ENCODE data around the gene COL24A1.
A peak's percentile ranks its signal among the peaks of the same experiment; 100 is the strongest.
"Not testable (repeated sequence)": the region's sequence is repeated elsewhere in the genome, so short reads cannot be mapped to it uniquely, and the experiment has no call there.

COL24A1 gene

DNA sequence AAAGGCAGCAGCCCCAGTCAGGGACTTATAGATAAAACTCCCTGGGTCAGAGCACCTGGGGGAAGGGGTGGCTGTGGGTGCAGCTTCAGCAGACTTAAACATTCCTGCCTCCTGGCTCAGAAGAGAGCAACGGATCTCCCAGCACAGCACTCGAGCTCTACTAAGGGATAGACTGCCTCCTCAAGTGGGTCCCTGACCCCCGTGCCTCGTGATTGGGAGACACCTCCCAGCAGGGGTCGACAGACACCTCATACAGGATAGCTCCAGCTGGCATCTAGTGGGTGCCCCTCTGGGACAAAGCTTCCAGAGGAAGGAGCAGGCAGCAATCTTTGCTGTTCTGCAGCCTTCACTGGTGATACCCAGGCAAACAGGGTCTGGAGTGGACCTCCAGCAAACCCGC, 84.1 kb downstream of the COL24A1 start:
- not testable (repeated sequence) for H3K4me1 ChIP-seq (ENCODE audit: insufficient read depth, low read length); H3K9ac ChIP-seq (ENCODE audit: low read depth, low read length); H3K27ac ChIP-seq (ENCODE audit: low read depth, low read length); H3K4me3 ChIP-seq (ENCODE audit: low read length); H3K27me3 ChIP-seq (ENCODE audit: insufficient read depth, low read length); H3K36me3 ChIP-seq (ENCODE audit: insufficient read depth, low read length); H3K9me3 ChIP-seq (ENCODE audit: insufficient read depth, low read depth, low read length)
- 94% methylated on average over 6 of the region's 6 CpGs for WGBS

- not testable (repeated sequence) for H3K27me3 ChIP-seq (ENCODE audit: insufficient read depth, low read length); H3K27ac ChIP-seq (ENCODE audit: low read depth, low read length); H3K4me3 ChIP-seq (ENCODE audit: low read length); H3K36me3 ChIP-seq (ENCODE audit: insufficient read depth, low read length); H3K4me1 ChIP-seq (ENCODE audit: insufficient read depth, low read length); H3K9ac ChIP-seq (ENCODE audit: low read depth, low read length); H3K9me3 ChIP-seq (ENCODE audit: insufficient read depth, low read depth, low read length)
- 92% methylated on average over 6 of the region's 6 CpGs for WGBS
Observed at GRCh38 chr1:86071870-86072269, 84.7 kb downstream of the COL24A1 start.

- Histone ChIP-seq H3K9me3 (ENCODE audit: insufficient read depth, low read depth, low read length) (no peaks in the 10 kb centered on the region), H3K4me3 (ENCODE audit: low read length) (no peak overlapping the region), H3K27ac (ENCODE audit: low read depth, low read length) (no peak overlapping the region), H3K36me3 (ENCODE audit: insufficient read depth, low read length) (no peaks in the 10 kb centered on the region), H3K27me3 (ENCODE audit: insufficient read depth, low read length) (no peaks in the 10 kb centered on the region), H3K4me1 (ENCODE audit: insufficient read depth, low read length) (peaks cover 13% of the 10 kb centered on the region), H3K9ac (ENCODE audit: low read depth, low read length) (no peak overlapping the region)
- 90% methylated on average over 2 of the region's 2 CpGs for whole genome bisulfite sequencing
Observed at GRCh38 chr1:86069757-86070145, 86.8 kb downstream of the COL24A1 start.

DNA sequence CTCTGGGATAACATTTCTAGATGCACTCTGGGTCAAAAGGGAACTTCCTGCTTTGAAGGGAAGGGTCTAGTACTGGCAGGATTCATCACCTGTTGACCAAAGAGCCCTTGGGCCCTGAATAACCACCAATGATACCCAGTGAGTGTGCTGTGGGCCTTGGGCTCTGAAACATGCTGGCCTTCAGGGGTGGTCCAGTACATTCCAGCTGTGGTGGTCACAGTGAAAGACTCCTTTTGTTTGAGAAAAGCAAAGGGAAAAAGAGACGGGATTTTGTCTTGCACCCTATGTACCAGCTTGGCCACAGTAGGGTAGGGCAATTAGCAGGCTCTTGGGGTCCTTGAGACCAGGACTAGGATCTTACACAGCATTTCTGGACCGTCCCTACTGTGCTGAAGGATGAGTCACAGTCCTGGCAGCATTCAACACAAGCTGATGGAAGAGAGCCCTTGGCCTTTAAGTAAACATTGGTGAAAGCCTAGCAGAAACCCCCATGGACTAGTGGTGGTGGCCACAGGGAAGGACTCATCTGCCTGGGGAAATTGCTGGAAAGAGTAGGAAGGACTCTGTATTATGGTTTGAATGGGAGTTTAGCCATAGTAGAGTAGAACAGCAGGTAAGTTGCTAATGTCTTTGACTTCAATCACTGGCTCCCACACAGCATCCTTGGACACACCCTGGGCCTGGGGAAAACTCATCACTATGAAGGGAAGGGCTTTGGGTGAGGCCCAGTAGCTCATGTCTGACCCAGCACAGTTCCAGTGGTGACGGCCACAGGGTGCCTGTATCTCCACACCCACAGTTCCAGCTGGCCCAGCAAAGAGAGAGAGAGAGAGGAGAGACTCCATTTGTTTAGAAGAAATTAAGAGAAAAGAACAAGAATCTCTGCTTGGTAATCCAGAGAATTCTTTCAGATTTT, 87.5 kb downstream of the COL24A1 start:
- H3K4me3 ChIP-seq (ENCODE audit: low read length): no peak overlapping the region
- H3K36me3 ChIP-seq (ENCODE audit: insufficient read depth, low read length): no peaks in the 10 kb centered on the region
- WGBS: 91% methylated on average over 3 of the region's 3 CpGs
- no peak overlapping the region for H3K9ac ChIP-seq (ENCODE audit: low read depth, low read length)
- peaks cover 14% of the 10 kb centered on the region for H3K4me1 ChIP-seq (ENCODE audit: insufficient read depth, low read length)
- no peaks in the 10 kb centered on the region for H3K9me3 ChIP-seq (ENCODE audit: insufficient read depth, low read depth, low read length)
- H3K27me3 ChIP-seq (ENCODE audit: insufficient read depth, low read length): no peaks in the 10 kb centered on the region
- H3K27ac ChIP-seq (ENCODE audit: low read depth, low read length): no peak overlapping the region

GRCh38 chr1:86068271-86068721, 88.3 kb downstream of the COL24A1 start:
- peaks cover 14% of the 10 kb centered on the region for H3K4me1 ChIP-seq (ENCODE audit: insufficient read depth, low read length)
- H3K27me3 ChIP-seq (ENCODE audit: insufficient read depth, low read length): no peaks in the 10 kb centered on the region
- no peaks in the 10 kb centered on the region for H3K36me3 ChIP-seq (ENCODE audit: insufficient read depth, low read length)
- no peak overlapping the region for H3K9ac ChIP-seq (ENCODE audit: low read depth, low read length)
- H3K27ac ChIP-seq (ENCODE audit: low read depth, low read length): no peak overlapping the region
- 91% methylated on average over 3 of the region's 3 CpGs for WGBS
- no peaks in the 10 kb centered on the region for H3K9me3 ChIP-seq (ENCODE audit: insufficient read depth, low read depth, low read length)
- H3K4me3 ChIP-seq (ENCODE audit: low read length): no peak overlapping the region

DNA sequence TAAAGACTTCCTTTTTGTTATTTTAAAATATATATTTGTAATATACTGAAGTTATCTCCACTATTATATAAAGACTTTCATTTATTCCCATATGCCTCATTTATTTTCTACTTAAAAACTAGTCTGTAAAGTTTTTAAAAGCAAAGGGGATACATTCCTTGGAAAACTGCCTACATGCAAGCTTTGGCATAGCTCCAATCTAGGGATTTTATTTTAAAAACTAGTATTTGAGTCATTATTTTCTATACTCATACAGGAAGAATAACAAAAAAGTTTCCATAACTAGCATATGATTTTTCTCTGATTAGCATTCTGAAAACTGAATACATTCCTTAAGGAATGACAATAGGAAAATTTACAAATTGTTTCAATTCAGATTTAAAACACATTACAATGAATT, 88.9 kb downstream of the COL24A1 start:
- H3K27ac ChIP-seq (ENCODE audit: low read depth, low read length): no peak overlapping the region
- H3K27me3 ChIP-seq (ENCODE audit: insufficient read depth, low read length): no peaks in the 10 kb centered on the region
- H3K9ac ChIP-seq (ENCODE audit: low read depth, low read length): no peak overlapping the region
- peaks cover 14% of the 10 kb centered on the region for H3K4me1 ChIP-seq (ENCODE audit: insufficient read depth, low read length)
- no peaks in the 10 kb centered on the region for H3K9me3 ChIP-seq (ENCODE audit: insufficient read depth, low read depth, low read length)
- H3K4me3 ChIP-seq (ENCODE audit: low read length): no peak overlapping the region
- H3K36me3 ChIP-seq (ENCODE audit: insufficient read depth, low read length): no peaks in the 10 kb centered on the region

- Histone ChIP-seq H3K36me3 (ENCODE audit: insufficient read depth, low read length) (no peaks in the 10 kb centered on the region), H3K9ac (ENCODE audit: low read depth, low read length) (peak overlapping the region; percentile 6; the same call in 1 of the 2 replicates), H3K4me1 (ENCODE audit: insufficient read depth, low read length) (peaks cover 14% of the 10 kb centered on the region), H3K27me3 (ENCODE audit: insufficient read depth, low read length) (no peaks in the 10 kb centered on the region), H3K27ac (ENCODE audit: low read depth, low read length) (no peak overlapping the region), H3K4me3 (ENCODE audit: low read length) (no peak overlapping the region), H3K9me3 (ENCODE audit: insufficient read depth, low read depth, low read length) (no peaks in the 10 kb centered on the region)
- WGBS: 29% methylated on average over 1 of the region's 1 CpG
Observed at GRCh38 chr1:86064899-86065298, 91.7 kb downstream of the COL24A1 start.

DNA sequence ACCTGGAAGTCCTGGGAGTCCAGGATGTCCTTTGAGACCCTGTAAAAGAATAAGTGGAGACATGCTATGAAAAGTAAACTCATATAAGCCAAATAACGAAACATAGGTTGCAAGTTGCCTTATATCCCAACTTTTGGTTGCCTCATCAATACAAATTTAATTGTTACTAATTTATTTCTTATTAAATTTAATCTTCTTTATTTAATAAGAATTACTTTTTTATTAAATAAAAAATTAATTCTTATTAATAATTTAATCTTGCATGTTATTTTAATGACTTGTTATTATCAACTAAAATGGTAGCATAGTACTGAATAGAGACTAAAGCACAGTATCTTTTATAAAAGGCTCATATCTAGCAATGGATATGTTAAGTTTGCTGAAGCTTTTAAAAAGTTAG, 92.9 kb downstream of the COL24A1 start:
- Histone ChIP-seq H3K36me3 (ENCODE audit: insufficient read depth, low read length) (no peaks in the 10 kb centered on the region), H3K4me3 (ENCODE audit: low read length) (no peak overlapping the region), H3K9ac (ENCODE audit: low read depth, low read length) (no peak overlapping the region), H3K27me3 (ENCODE audit: insufficient read depth, low read length) (no peaks in the 10 kb centered on the region), H3K27ac (ENCODE audit: low read depth, low read length) (no peak overlapping the region), H3K4me1 (ENCODE audit: insufficient read depth, low read length) (peaks cover 14% of the 10 kb centered on the region), H3K9me3 (ENCODE audit: insufficient read depth, low read depth, low read length) (no peaks in the 10 kb centered on the region)
- WGBS: no CpG with 5 or more reads among the region's 1 CpG

DNA sequence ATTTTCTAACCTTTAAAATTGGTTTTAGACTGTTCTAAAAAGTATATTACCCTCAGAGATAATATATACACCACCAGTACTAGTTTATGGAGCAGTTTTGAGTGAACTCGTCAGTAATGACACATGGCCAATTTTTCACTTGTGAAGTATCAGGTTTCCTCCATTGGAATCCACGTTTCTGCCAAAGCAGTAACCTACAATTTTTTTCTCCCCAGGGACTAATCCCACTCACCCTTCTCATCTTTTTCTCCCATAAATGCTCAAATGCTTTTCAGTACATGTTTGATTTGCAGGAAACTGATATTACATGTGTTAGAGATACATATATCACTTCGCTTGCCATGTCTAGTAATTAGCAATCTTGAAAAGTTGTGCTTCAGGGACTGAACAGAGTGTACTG, 94.1 kb downstream of the COL24A1 start:
- H3K36me3 ChIP-seq (ENCODE audit: insufficient read depth, low read length): no peaks in the 10 kb centered on the region
- 74% methylated on average over 3 of the region's 3 CpGs for WGBS
- H3K27ac ChIP-seq (ENCODE audit: low read depth, low read length): no peak overlapping the region
- peaks cover 7% of the 10 kb centered on the region for H3K4me1 ChIP-seq (ENCODE audit: insufficient read depth, low read length)
- H3K27me3 ChIP-seq (ENCODE audit: insufficient read depth, low read length): no peaks in the 10 kb centered on the region
- no peaks in the 10 kb centered on the region for H3K9me3 ChIP-seq (ENCODE audit: insufficient read depth, low read depth, low read length)
- H3K4me3 ChIP-seq (ENCODE audit: low read length): no peak overlapping the region
- no peak overlapping the region for H3K9ac ChIP-seq (ENCODE audit: low read depth, low read length)

DNA sequence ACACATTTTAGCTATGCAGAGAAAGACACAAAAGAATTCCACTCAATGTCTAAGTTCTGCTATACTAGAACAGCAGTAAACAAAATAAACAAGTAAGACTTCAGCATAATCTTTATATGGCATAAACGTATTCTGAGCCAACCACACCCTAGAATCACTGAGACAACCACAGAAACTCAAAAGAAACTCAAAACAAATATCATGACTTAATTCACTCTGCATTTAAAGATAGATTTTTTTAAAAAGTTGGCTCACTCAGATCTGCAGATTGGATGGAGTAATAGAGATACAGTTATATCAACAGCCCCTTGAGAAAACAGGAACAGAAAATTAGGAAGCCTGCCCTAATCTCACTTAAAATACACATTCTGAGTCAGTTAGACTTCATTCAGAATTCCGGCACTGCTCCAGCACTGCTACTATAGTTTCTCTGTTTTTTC, 95.0 kb downstream of the COL24A1 start:
- WGBS: 100% methylated on average over 2 of the region's 2 CpGs
- Histone ChIP-seq H3K4me3 (ENCODE audit: low read length) (no peak overlapping the region), H3K36me3 (ENCODE audit: insufficient read depth, low read length) (no peaks in the 10 kb centered on the region), H3K27ac (ENCODE audit: low read depth, low read length) (no peak overlapping the region), H3K4me1 (ENCODE audit: insufficient read depth, low read length) (peaks cover 7% of the 10 kb centered on the region), H3K27me3 (ENCODE audit: insufficient read depth, low read length) (no peaks in the 10 kb centered on the region), H3K9me3 (ENCODE audit: insufficient read depth, low read depth, low read length) (no peaks in the 10 kb centered on the region), H3K9ac (ENCODE audit: low read depth, low read length) (no peak overlapping the region)

DNA sequence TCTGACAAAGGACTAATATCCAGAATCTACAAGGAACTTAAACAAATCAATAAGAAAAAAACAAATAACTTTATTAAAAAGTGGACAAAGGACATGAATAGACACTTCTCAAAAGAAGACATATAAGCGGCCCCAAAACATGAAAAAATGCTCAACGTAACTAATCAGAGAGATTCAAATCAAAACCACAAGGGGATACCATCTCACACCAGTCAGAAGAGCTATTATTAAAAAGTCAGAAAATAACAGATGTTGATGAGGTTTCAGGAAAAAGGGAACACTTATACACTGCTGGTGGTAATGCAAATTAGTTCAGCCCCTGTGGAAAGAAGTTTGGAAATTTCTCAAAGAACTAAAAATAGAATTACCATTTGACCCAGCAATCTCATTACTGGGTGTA, 102.2 kb downstream of the COL24A1 start:
- H3K4me1 ChIP-seq (ENCODE audit: insufficient read depth, low read length): no peaks in the 10 kb centered on the region
- no peak overlapping the region for H3K4me3 ChIP-seq (ENCODE audit: low read length)
- no peaks in the 10 kb centered on the region for H3K9me3 ChIP-seq (ENCODE audit: insufficient read depth, low read depth, low read length)
- WGBS: 94% methylated on average over 2 of the region's 2 CpGs
- no peak overlapping the region for H3K27ac ChIP-seq (ENCODE audit: low read depth, low read length)
- H3K27me3 ChIP-seq (ENCODE audit: insufficient read depth, low read length): no peaks in the 10 kb centered on the region
- no peaks in the 10 kb centered on the region for H3K36me3 ChIP-seq (ENCODE audit: insufficient read depth, low read length)
- no peak overlapping the region for H3K9ac ChIP-seq (ENCODE audit: low read depth, low read length)

Measured in HUES64 (cell line).